Glutamatergic neuron (in vitro differentiated cells): ENCODE measurements around the gene CARHSP1. TPM values are rescaled to one million over a fixed set of nuclear protein-coding genes. Genes with fewer than 3 reads are reported as not detected.
A peak's percentile ranks its signal among the peaks of the same experiment; 100 is the strongest.

Experiments
- DNase-seq: peaks from one replicate; pipeline ENCODE4 v3.0.0; 2022
- H3K27ac Mint-ChIP-seq: one replicate; pipeline ENCODE4 v1.8.0; 2020; ENCODE audit warnings: mild to moderate bottlenecking, mixed read lengths, inconsistent platforms; ENCODE audit not compliant: unreplicated experiment
- H3K27me3 Mint-ChIP-seq: one replicate; pipeline ENCODE4 v1.8.0; 2020; ENCODE audit warnings: mild to moderate bottlenecking, moderate library complexity, mixed read lengths, inconsistent platforms; ENCODE audit not compliant: unreplicated experiment
- H3K36me3 Mint-ChIP-seq: one replicate; pipeline ENCODE4 v1.8.0; 2020; ENCODE audit warnings: mild to moderate bottlenecking, mixed read lengths, inconsistent platforms; ENCODE audit not compliant: unreplicated experiment
- H3K4me1 Mint-ChIP-seq: one replicate; pipeline ENCODE4 v1.8.0; 2020; ENCODE audit warnings: mild to moderate bottlenecking, low read depth, mixed read lengths, inconsistent platforms; ENCODE audit not compliant: unreplicated experiment
- H3K4me3 Mint-ChIP-seq: one replicate; pipeline ENCODE4 v1.8.0; 2020; ENCODE audit warnings: mild to moderate bottlenecking, mixed read lengths, inconsistent platforms; ENCODE audit not compliant: unreplicated experiment
- H3K9me3 Mint-ChIP-seq: one replicate; pipeline ENCODE4 v1.8.0; 2020; ENCODE audit warnings: mild to moderate bottlenecking, moderate library complexity, mixed read lengths, inconsistent platforms; ENCODE audit not compliant: unreplicated experiment
- total RNA-seq: library from RNA; stranded (reverse); fragmentation: NEBNext Ultra II Directional; extraction: Animal tissue kit (Norgen Biotek cat#: 25700); gene quantifications from one replicate; pipeline ENCODE4 v1.2.1, GENCODE V29; 2021; ENCODE audit not compliant: unreplicated experiment
- TF ChIP-seq, protein P1 (sequence below): fragments of 200-600 bp; sonication (generic); IDR thresholded peaks from one replicate; pipeline ENCODE4 v1.5.0; 2021; ENCODE audit not compliant: partially characterized antibody, unreplicated experiment

Gene CARHSP1
- total RNA-seq, 1 donor from 2014 or later = 180 TPM

DNA sequence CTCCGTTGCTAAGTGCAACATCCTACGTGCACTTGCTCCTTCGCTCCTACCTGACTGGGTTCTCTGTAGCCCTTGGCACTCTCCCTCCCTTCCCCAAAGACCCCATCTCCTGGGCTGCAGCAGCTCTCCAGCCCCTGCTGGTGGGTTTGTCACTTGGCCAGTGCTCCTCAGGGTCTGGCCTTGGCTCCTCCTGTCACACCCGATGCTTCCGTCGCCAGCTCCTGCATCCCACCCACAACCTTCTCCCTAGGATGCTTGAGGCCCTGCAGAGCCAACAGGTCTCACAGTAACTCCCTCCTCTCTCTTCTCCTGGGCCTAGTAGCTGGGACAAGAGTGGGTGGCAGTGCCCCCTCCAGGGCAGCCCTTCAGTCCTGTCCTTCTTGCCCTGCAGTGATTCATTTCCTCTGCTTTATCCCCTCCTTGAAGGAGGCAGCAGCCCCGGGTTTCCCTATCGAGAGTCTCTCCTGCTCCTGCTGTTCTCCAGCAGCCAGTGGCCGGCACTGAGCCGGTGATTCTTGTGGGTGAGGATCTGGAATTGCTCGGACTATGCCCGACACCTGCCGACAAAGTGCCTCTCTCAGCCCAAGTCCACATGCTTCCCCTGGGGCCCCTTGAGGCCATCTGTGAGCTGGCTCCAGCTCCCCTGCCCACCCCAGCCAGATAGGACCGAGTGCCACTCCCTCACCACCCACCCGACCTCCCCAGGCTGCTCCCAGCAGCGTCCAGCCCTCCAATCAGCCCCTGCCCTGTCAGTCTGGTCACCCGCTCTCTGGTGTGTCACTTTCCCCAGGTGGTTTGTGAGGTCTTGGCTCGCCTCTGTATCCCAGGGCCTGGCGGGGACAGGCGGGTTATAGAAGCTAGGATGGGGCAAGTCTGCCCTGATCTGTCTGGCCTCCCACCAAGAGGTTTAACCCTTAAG, 17.1 kb upstream of the CARHSP1 start:
- Mint-ChIP-seq H3K27me3 (peaks cover 12% of the 10 kb centered on the region), H3K27ac (peak overlapping the region; percentile 75), H3K9me3 (peaks cover 13% of the 10 kb centered on the region), H3K36me3 (peaks cover 6% of the 10 kb centered on the region), H3K4me1 (peaks cover 21% of the 10 kb centered on the region), H3K4me3 (no peak overlapping the region)
- DNase-seq = peak; percentile 52
- TF ChIP-seq, protein P1, sequence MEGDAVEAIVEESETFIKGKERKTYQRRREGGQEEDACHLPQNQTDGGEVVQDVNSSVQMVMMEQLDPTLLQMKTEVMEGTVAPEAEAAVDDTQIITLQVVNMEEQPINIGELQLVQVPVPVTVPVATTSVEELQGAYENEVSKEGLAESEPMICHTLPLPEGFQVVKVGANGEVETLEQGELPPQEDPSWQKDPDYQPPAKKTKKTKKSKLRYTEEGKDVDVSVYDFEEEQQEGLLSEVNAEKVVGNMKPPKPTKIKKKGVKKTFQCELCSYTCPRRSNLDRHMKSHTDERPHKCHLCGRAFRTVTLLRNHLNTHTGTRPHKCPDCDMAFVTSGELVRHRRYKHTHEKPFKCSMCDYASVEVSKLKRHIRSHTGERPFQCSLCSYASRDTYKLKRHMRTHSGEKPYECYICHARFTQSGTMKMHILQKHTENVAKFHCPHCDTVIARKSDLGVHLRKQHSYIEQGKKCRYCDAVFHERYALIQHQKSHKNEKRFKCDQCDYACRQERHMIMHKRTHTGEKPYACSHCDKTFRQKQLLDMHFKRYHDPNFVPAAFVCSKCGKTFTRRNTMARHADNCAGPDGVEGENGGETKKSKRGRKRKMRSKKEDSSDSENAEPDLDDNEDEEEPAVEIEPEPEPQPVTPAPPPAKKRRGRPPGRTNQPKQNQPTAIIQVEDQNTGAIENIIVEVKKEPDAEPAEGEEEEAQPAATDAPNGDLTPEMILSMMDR = peak; percentile 12

DNA sequence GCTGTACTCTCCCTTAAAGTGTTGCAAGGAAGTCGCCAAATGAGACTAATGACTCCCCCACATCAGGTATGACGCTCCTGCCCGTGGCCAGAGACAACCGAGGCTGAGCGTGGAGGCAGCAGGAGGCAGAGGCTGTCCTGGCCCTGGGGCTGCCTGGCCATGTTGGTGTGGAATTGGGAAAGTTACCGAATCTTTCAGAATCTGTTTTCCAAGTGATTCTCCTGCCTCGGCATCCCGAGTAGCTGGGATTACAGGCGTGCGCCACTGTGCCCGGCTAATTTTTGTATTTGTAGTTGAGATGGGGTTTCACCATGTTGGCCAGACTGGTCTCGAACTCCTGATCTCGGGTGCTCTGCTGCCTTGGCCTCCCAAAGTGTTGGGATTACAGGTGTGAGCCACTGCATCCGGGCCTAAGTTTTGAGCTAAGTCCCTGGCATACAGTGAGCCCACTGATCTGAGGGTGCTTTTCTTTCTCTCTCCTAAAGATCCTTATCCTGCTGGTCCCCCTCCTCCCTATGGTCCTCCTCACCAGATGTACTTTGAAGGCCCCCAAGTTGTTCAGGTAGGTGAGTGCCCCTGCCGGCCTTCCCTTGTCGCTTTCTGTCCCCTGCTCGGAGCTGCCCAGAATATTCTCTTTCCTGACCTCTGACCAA, 14.0 kb upstream of the CARHSP1 start:
- Mint-ChIP-seq H3K9me3 (peaks cover 12% of the 10 kb centered on the region), H3K27ac (no peak overlapping the region), H3K4me1 (peaks cover 21% of the 10 kb centered on the region), H3K4me3 (no peak overlapping the region), H3K36me3 (peaks cover 6% of the 10 kb centered on the region), H3K27me3 (peaks cover 12% of the 10 kb centered on the region)
- TF ChIP-seq, protein P1 = no peak
- DNase-seq = no peak

DNA sequence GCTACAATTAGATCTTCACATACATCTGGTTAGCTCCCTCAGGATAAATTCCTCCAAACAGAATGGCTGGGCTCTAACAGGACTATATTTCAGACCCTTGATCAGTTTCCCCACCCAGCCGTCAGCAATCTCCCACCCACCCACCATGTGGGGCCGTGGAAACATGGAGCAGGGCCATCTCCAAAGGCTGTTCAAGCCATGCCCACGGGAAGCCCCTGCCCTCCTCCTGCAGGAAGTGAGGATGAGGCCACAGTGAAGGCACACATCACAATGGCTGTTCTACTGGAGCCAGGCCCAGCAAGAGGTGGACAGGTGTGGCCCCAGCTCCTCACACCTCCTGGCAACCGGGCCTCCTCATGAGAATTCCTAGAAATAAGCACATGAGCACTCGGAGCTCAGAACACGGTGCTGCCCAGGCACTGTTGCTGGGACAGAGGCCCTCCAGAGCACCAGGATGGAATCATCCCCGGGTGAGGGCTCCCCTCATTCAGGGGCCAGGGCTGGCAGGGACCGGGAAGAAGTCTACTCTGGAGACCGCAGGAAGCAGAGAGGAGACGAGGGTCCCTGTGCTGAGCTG, 13.3 kb upstream of the CARHSP1 start, which contains the start of gene LITAFD:
TSS of gene LITAFD (plus strand) at position 311 of the 577 bp plus-strand sequence. CDS start 2,005 bp downstream, outside the sequence.
- TF ChIP-seq, protein P1 = no peak
- Mint-ChIP-seq H3K27ac (no peak within 1 kb of the TSS), H3K9me3 (peaks cover 9% of the 10 kb centered on the region), H3K4me3 (no peak within 1 kb of the TSS), H3K27me3 (peaks cover 9% of the 10 kb centered on the region), H3K4me1 (peaks cover 19% of the 10 kb centered on the region), H3K36me3 (peaks cover 3% of the 10 kb centered on the region)
- DNase-seq = no peak

DNA sequence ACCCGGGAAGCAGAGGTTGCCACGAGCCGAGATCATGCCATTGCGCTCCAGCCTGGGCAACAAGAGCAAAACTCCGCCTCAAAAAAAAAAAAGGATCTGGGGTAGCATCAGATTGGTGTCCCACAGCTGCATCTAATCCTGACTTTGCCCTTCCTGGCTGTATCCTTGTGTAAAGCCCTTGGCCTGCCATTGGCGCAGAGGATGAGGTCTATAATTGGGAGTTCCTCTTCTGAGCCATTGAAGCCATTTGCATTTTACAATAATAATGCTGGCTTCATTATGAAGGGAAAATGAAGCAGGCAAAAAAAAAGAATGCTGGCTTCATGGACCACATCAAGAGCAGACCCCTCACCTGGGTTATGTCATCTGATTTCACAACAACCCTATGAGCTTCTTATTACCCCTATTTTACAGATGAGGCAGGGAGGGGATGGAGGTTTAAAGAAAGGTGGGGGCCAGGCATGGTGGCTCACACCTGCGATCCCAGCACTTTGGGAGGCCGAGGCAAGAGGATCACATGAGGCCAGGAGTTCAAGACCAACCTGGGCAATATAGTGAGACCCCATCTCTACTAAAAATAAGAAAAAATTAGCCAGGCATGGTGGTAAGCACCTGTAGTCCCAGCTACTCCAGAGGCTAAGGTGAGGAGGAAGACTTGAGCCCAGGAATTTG, 12.2 kb upstream of the CARHSP1 start:
- no peak for DNase-seq
- no peaks in the 10 kb centered on the region for H3K36me3 Mint-ChIP-seq
- H3K27ac Mint-ChIP-seq = no peak overlapping the region
- H3K9me3 Mint-ChIP-seq = peaks cover 6% of the 10 kb centered on the region
- TF ChIP-seq, protein P1 = no peak
- no peak overlapping the region for H3K4me3 Mint-ChIP-seq
- peaks cover 10% of the 10 kb centered on the region for H3K4me1 Mint-ChIP-seq
- H3K27me3 Mint-ChIP-seq = peaks cover 3% of the 10 kb centered on the region
